ENCODE results near the gene LURAP1L.

Gene LURAP1L

DNA sequence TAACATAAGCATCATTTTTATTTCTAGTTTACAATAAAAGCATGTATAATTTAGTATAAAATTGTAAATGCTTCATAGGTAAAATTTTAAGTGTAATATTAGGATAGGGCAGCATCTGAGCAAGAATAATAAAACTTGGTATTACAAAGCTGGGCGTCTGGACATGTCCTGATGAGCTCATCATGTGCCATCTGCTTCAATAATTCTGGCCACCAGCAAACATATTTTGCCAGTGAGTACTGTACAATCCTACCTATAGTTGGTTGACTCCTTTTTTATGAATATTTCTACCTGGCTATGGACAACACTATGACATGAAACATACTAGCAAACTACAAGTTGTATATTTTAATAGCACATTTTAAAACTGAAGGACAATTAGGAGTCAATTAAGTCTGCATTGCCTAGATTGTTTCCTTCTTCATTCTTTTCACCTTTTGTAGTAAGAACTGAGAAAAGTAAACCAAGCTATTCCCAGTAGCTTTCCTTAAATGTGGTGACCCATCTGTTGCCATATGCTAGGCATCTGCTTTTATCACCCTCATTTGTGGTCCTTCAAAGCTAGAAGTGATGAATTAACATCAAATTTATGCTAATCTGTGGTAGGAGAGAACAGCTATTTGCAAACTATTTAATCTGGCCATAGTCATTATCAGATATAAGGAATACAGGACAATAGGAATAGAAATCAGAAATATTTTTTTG, 23.4 kb downstream of the LURAP1L start:
- no peak overlapping the region for H3K27ac ChIP-seq
- TF ChIP-seq, protein P1, sequence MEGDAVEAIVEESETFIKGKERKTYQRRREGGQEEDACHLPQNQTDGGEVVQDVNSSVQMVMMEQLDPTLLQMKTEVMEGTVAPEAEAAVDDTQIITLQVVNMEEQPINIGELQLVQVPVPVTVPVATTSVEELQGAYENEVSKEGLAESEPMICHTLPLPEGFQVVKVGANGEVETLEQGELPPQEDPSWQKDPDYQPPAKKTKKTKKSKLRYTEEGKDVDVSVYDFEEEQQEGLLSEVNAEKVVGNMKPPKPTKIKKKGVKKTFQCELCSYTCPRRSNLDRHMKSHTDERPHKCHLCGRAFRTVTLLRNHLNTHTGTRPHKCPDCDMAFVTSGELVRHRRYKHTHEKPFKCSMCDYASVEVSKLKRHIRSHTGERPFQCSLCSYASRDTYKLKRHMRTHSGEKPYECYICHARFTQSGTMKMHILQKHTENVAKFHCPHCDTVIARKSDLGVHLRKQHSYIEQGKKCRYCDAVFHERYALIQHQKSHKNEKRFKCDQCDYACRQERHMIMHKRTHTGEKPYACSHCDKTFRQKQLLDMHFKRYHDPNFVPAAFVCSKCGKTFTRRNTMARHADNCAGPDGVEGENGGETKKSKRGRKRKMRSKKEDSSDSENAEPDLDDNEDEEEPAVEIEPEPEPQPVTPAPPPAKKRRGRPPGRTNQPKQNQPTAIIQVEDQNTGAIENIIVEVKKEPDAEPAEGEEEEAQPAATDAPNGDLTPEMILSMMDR (conservative IDR thresholded peaks at IDR 0.05), result no peak

DNA sequence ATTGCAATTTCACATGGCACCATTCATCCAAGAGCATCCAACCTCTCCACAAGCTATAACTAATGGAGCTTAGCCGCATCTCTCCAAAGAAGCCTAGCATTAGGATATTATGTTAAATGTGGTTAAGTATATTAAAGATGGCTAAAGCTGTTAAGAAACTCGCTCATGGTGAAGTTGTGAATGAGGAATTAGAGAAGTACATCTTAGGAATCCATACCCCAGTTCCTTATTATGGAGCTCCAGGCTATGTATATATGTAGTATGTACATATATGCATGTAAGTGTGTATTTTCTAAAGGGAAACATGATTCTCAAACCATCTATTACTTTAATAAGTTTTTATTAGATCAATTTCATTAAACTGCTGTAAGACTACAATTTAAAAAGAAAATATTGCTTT, 26.4 kb downstream of the LURAP1L start:
- no peak overlapping the region for H3K27ac ChIP-seq
- TF ChIP-seq, protein P1 (conservative IDR thresholded peaks at IDR 0.05), result no peak

DNA sequence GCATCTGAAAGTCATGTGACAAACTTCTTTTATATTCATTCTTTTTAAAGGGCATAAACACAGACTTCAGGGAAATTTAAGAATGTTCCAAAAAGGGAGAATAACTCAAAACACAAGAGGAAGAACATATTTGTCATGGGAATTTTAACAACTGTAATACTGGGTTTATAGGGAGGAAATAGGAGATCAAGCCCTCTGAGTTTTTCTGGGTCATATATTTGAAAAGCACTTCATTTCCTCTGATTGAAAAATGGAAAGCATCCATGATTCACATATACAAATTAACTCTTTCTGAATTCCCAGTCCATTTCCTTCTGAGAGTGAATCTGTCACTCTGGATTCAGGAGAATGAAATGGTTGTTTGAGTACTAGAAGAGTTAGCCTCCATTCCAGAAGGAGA, 26.8 kb downstream of the LURAP1L start:
- TF ChIP-seq, protein P1 (conservative IDR thresholded peaks at IDR 0.05), result no peak
- H3K27ac ChIP-seq, result no peak overlapping the region

DNA sequence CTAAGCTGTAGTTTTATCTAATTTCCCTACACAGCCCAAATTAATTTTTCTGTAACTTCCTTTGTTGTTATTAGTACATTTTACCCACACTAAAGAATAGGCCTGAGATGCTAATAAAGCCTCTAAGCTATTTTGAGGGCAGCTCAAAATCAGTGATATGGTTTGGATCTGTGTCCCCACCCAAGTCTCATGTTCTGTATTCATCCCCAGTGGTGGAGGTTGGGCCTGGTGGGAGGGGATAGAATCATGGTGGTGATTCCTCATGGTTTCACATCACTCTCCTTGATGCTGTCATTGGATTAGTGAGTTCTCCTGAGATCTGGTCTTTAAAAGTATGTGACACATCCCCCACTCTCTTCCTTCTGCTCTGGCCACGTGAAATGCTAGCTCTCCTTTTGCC, 27.3 kb downstream of the LURAP1L start:
- TF ChIP-seq, protein P1 (conservative IDR thresholded peaks at IDR 0.05), result no peak
- no peak overlapping the region for H3K27ac ChIP-seq

DNA sequence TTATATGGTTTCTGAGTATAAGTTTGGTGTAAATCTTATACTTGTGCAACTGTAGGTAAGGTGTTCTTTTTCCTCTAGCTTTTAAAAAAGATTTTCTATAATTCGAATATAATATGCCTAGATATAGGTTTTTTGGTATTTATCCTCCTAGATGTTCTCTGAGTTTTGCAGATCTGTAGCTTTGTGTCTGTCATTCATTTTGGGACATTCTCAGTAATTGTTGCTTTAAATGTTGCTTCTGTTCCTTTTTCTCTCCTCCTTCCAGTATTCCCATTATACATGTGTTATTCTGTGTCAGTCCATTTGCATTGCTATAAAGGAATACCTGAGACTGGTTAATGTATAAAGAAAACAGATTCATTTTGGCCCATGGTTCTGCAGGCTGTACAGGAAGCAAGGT, 33.7 kb downstream of the LURAP1L start:
- no peak overlapping the region for H3K27ac ChIP-seq
- TF ChIP-seq, protein P1 (conservative IDR thresholded peaks at IDR 0.05), result no peak

DNA sequence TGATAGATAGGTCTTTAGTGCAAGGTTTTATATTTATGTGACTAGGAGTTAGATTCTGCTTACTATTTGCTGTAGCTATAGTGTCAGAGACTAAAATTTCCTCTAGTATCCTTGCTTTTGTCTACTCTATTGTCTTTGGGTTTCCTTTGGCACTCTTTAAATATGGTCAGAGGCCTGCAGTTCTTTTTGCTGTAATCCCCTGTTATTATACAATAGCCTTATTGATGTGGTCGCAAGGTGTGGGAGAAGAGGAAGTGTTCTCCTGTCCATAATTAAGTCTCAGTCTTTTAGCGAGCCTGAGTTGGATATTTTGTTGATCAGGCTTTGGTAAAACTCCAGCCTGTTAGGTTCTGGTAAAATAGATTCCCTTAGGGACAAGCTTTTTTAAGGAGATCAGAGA, 34.9 kb downstream of the LURAP1L start:
- H3K27ac ChIP-seq, result no peak overlapping the region
- TF ChIP-seq, protein P1 (conservative IDR thresholded peaks at IDR 0.05), result no peak

DNA sequence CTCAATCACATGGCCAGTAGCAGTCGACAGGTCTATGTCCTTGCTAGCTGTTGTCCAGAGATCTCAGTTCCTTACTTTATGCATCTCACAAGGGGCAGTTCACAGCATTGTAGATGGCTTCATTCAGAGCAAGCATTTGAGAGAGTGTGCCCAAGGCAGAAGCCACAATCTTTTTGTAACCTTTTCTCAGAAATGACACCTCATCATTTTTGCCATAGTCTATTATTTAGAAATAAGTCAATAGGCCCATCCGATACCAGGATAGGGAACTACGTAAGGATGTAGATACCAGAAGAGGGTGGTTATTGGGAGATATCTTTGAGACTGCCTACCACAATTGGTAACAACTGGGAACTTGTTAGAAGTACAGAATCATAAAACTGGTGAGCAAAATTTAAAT, 37.1 kb downstream of the LURAP1L start:
- TF ChIP-seq, protein P1 (conservative IDR thresholded peaks at IDR 0.05), result no peak
- no peak overlapping the region for H3K27ac ChIP-seq

All from VCaP (cell line).